Colonic mucosa (tissue), 4 donors: Measurements from ENCODE around the gene FHDC1. TPM values are rescaled to one million over a fixed set of nuclear protein-coding genes. Genes with fewer than 3 reads are reported as not detected.

Source experiments
- DNase-seq: peaks from one replicate; pipeline ENCODE4 v3.0.0-alpha.2; 2020
- H3K27ac ChIP-seq: fragments of 200-600 bp; one replicate; pipeline ENCODE4 v1.8.0; 2021
- H3K27me3 ChIP-seq: fragments of 200-600 bp; one replicate; pipeline ENCODE4 v1.8.0; 2021
- H3K36me3 ChIP-seq: fragments of 200-600 bp; one replicate; pipeline ENCODE4 v1.8.0; 2021
- H3K4me1 ChIP-seq: fragments of 200-600 bp; one replicate; pipeline ENCODE4 v1.8.0; 2021; ENCODE audit warnings: mild to moderate bottlenecking
- H3K4me3 ChIP-seq: fragments of 200-600 bp; one replicate; pipeline ENCODE4 v1.8.0; 2021
- H3K9ac ChIP-seq, 2 donors: one replicate each; pipeline ENCODE4 v1.7.0; 2013; ENCODE audit warnings: control low read depth in 2 of 2, low read depth in 2 of 2, low read length in 2 of 2
- H3K9me3 ChIP-seq: fragments of 200-600 bp; one replicate; pipeline ENCODE4 v1.8.0; 2021
- intact Hi-C: fragments of 100-400 bp; cut with DNase I; formaldehyde crosslinking; loops from one replicate; pipeline ENCODE4 v1.14.1; 2022
- total RNA-seq, 2 donors: library from RNA; stranded (reverse); fragmentation: NEBNext Ultra II Directional in 1 of 2; extraction: Animal tissue kit (Norgen Biotek cat#: 25700) in 1 of 2; gene quantifications; one replicate each; pipeline ENCODE4 v1.2.1, GENCODE V29; 2021
- TF ChIP-seq, protein P1 (sequence below): fragments of 200-600 bp; IDR thresholded peaks from one replicate; pipeline ENCODE4 v1.8.0; 2022; ENCODE audit warnings: antibody characterized with exemption, mild to moderate bottlenecking
- donor health status: healthy.
- donor health status: DM: no; HTN: no; CAD: no.
- donor health status: DM: no; HTN: no; CAD: no.

Gene FHDC1
- total RNA-seq, 2 donors from 2014 or later: 13.9 to 14.0 TPM

DNA sequence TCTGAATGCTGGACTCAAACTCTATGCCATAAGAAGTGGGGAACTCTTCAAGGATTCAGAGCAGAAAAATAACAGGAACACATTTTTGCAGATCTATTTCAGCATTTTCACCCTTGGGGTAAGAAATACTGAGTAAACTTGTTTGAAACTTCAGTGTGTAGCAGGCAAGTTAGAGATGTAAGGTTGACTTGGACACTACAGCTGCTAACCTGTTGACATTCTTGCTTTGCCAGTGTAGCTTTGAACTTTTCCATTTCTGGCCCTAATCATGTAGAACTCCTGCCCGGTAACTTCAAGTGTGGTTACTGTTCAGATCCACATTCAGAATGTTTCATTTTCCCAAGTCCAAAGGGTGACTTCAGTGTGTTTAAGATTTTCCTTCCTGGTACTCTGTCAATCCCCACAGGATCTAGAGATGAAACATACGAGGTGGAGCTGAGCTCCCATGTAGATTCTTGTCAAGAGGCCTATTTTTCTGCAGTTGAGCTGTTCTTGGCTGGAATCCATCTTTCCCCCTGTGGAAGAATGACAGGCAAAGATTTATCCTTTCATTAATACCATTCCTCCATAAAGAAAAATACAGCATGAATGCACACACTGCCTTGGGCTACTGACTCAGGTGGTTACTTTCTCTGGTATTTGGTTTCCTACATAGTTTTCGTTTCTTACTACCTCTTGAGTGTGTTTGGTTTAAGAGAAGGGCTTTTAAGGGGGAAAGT, 34.1 kb downstream of the FHDC1 start:
- no peak overlapping the region for H3K27ac ChIP-seq
- no peaks in the 10 kb centered on the region for H3K27me3 ChIP-seq
- no peaks in the 10 kb centered on the region for H3K36me3 ChIP-seq
- H3K9ac ChIP-seq: no peak overlapping the region
- no peaks in the 10 kb centered on the region for H3K9me3 ChIP-seq
- no peak overlapping the region for H3K4me3 ChIP-seq
- intact Hi-C loops: no loop called here
- no peak for DNase-seq
- no peaks in the 10 kb centered on the region for H3K4me1 ChIP-seq
- TF ChIP-seq, protein P1, sequence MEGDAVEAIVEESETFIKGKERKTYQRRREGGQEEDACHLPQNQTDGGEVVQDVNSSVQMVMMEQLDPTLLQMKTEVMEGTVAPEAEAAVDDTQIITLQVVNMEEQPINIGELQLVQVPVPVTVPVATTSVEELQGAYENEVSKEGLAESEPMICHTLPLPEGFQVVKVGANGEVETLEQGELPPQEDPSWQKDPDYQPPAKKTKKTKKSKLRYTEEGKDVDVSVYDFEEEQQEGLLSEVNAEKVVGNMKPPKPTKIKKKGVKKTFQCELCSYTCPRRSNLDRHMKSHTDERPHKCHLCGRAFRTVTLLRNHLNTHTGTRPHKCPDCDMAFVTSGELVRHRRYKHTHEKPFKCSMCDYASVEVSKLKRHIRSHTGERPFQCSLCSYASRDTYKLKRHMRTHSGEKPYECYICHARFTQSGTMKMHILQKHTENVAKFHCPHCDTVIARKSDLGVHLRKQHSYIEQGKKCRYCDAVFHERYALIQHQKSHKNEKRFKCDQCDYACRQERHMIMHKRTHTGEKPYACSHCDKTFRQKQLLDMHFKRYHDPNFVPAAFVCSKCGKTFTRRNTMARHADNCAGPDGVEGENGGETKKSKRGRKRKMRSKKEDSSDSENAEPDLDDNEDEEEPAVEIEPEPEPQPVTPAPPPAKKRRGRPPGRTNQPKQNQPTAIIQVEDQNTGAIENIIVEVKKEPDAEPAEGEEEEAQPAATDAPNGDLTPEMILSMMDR: no peak

DNA sequence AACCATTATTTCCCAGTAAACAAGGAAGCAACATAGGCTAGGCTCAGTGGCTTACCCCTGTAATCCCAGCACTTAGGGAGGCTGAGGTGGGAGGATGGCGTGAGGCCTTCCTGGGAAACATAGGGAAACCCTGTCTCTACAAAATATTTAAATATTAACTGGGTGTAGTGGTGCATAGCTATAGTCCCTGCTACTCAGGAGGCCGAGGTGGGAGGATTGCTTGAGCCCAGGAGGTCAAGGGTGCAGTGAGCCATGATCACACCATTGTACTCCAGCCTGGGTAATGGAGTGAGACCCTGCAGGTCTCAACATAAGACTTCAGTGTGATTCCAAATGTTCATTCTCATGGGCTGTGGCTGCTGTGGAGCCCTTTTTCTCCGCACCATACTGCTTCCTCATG, 34.9 kb downstream of the FHDC1 start:
- H3K4me3 ChIP-seq: no peak overlapping the region
- no peak overlapping the region for H3K27ac ChIP-seq
- DNase-seq: no peak
- no peaks in the 10 kb centered on the region for H3K36me3 ChIP-seq
- H3K27me3 ChIP-seq: no peaks in the 10 kb centered on the region
- TF ChIP-seq, protein P1: no peak
- H3K9me3 ChIP-seq: no peaks in the 10 kb centered on the region
- intact Hi-C loops: no loop called here
- H3K4me1 ChIP-seq: no peaks in the 10 kb centered on the region
- H3K9ac ChIP-seq: no peak overlapping the region

GRCh38 chr4:152972821-152973628, 36.9 kb downstream of the FHDC1 start:
- Histone ChIP-seq H3K27ac (no peak overlapping the region), H3K36me3 (no peaks in the 10 kb centered on the region)

GRCh38 chr4:152973629-152974467, 37.7 kb downstream of the FHDC1 start:
- Histone ChIP-seq H3K9me3 (no peaks in the 10 kb centered on the region), H3K36me3 (no peaks in the 10 kb centered on the region), H3K4me3 (no peak overlapping the region), H3K27me3 (no peaks in the 10 kb centered on the region), H3K27ac (no peak overlapping the region), H3K9ac (no peak overlapping the region), H3K4me1 (no peaks in the 10 kb centered on the region)
- TF ChIP-seq, protein P1: no peak
- no peak for DNase-seq
- intact Hi-C loops: no loop called here

More at GRCh38 chr4:152972821-152973628, 36.9 kb downstream of the FHDC1 start:
- Histone ChIP-seq H3K9ac (no peak overlapping the region), H3K4me1 (no peaks in the 10 kb centered on the region), H3K4me3 (no peak overlapping the region), H3K27me3 (no peaks in the 10 kb centered on the region), H3K9me3 (no peaks in the 10 kb centered on the region)
- intact Hi-C loops: no loop called here
- TF ChIP-seq, protein P1: no peak
- no peak for DNase-seq
